ENCODE data around the gene SLC35F2. TPM values are rescaled to one million over a fixed set of nuclear protein-coding genes. Genes with fewer than 3 reads are reported as not detected.
A peak's percentile ranks its signal among the peaks of the same experiment; 100 is the strongest.
"Not testable (repeated sequence)": the region's sequence is repeated elsewhere in the genome, so short reads cannot be mapped to it uniquely, and the experiment has no call there.

SLC35F2 gene
- 11.2 TPM for polyA plus RNA-seq (2013, experiment 1 of 2)
- 10.5 TPM for polyA plus RNA-seq (2013, experiment 2 of 2)

GRCh38 chr11:107858217-107859070 is at the start of gene SLC35F2:
Gene SLC35F2, minus strand, starts transcription at chr11:107858787. Its CDS starts 20 bp downstream, at chr11:107858767.
- Histone ChIP-seq H3K4me3 (ENCODE audit: low read length) (peak within 1 kb of the TSS; percentile 82), H3K4me1 (ENCODE audit: insufficient read depth, low read length) (peaks cover 10% of the 10 kb centered on the region; the same call in 1 of the 2 replicates), H3K27ac (ENCODE audit: low read depth, low read length) (peak within 1 kb of the TSS; percentile 68; the same call in 1 of the 2 replicates), H3K9me3 (ENCODE audit: insufficient read depth, low read depth, low read length) (no peaks in the 10 kb centered on the region), H3K36me3 (ENCODE audit: insufficient read depth, low read length) (no peaks in the 10 kb centered on the region), H3K9ac (ENCODE audit: low read depth, low read length) (peak within 1 kb of the TSS; percentile 72), H3K27me3 (ENCODE audit: insufficient read depth, low read length) (peaks cover 14% of the 10 kb centered on the region)
- under 1% methylated on average over 72 of the region's 73 CpGs for WGBS

- 96% methylated on average over 23 of the region's 23 CpGs for WGBS
- no peaks in the 10 kb centered on the region for H3K9me3 ChIP-seq (ENCODE audit: insufficient read depth, low read depth, low read length)
- H3K9ac ChIP-seq (ENCODE audit: low read depth, low read length) = no peak overlapping the region
- H3K4me1 ChIP-seq (ENCODE audit: insufficient read depth, low read length) = no peaks in the 10 kb centered on the region
- H3K36me3 ChIP-seq (ENCODE audit: insufficient read depth, low read length) = no peaks in the 10 kb centered on the region
- H3K27me3 ChIP-seq (ENCODE audit: insufficient read depth, low read length) = no peaks in the 10 kb centered on the region
- no peak overlapping the region for H3K27ac ChIP-seq (ENCODE audit: low read depth, low read length)
- H3K4me3 ChIP-seq (ENCODE audit: low read length) = no peak overlapping the region
Observed at GRCh38 chr11:107908211-107908610, 49.6 kb upstream of the SLC35F2 start.

GRCh38 chr11:107898270-107898669 is 39.7 kb upstream of the SLC35F2 start:
- Histone ChIP-seq H3K27ac (ENCODE audit: low read depth, low read length) (no peak overlapping the region), H3K9me3 (ENCODE audit: insufficient read depth, low read depth, low read length) (no peaks in the 10 kb centered on the region), H3K4me3 (ENCODE audit: low read length) (no peak overlapping the region), H3K9ac (ENCODE audit: low read depth, low read length) (no peak overlapping the region), H3K36me3 (ENCODE audit: insufficient read depth, low read length) (no peaks in the 10 kb centered on the region), H3K27me3 (ENCODE audit: insufficient read depth, low read length) (no peaks in the 10 kb centered on the region), H3K4me1 (ENCODE audit: insufficient read depth, low read length) (no peaks in the 10 kb centered on the region)
- WGBS = no CpG with 5 or more reads among the region's 1 CpG

GRCh38 chr11:107882095-107882820 is 23.7 kb upstream of the SLC35F2 start:
- H3K36me3 ChIP-seq (ENCODE audit: insufficient read depth, low read length) = no peaks in the 10 kb centered on the region
- peaks cover 3% of the 10 kb centered on the region; the same call in 1 of the 2 replicates for H3K4me1 ChIP-seq (ENCODE audit: insufficient read depth, low read length)
- H3K27ac ChIP-seq (ENCODE audit: low read depth, low read length) = no peak overlapping the region
- no peak overlapping the region for H3K9ac ChIP-seq (ENCODE audit: low read depth, low read length)
- WGBS = 94% methylated on average over 3 of the region's 3 CpGs
- no peaks in the 10 kb centered on the region for H3K9me3 ChIP-seq (ENCODE audit: insufficient read depth, low read depth, low read length)
- H3K4me3 ChIP-seq (ENCODE audit: low read length) = no peak overlapping the region
- H3K27me3 ChIP-seq (ENCODE audit: insufficient read depth, low read length) = no peaks in the 10 kb centered on the region

GRCh38 chr11:107881471-107881870 is 22.9 kb upstream of the SLC35F2 start:
- not testable (repeated sequence) for H3K4me1 ChIP-seq (ENCODE audit: insufficient read depth, low read length); H3K27ac ChIP-seq (ENCODE audit: low read depth, low read length); H3K27me3 ChIP-seq (ENCODE audit: insufficient read depth, low read length); H3K9me3 ChIP-seq (ENCODE audit: insufficient read depth, low read depth, low read length); H3K4me3 ChIP-seq (ENCODE audit: low read length); H3K36me3 ChIP-seq (ENCODE audit: insufficient read depth, low read length); H3K9ac ChIP-seq (ENCODE audit: low read depth, low read length)
- WGBS = 90% methylated on average over 9 of the region's 9 CpGs

- no peaks in the 10 kb centered on the region for H3K36me3 ChIP-seq (ENCODE audit: insufficient read depth, low read length)
- 100% methylated on average over 2 of the region's 2 CpGs for WGBS
- H3K4me3 ChIP-seq (ENCODE audit: low read length) = no peak overlapping the region
- no peaks in the 10 kb centered on the region for H3K9me3 ChIP-seq (ENCODE audit: insufficient read depth, low read depth, low read length)
- H3K4me1 ChIP-seq (ENCODE audit: insufficient read depth, low read length) = peaks cover 3% of the 10 kb centered on the region; the same call in 1 of the 2 replicates
- no peaks in the 10 kb centered on the region for H3K27me3 ChIP-seq (ENCODE audit: insufficient read depth, low read length)
- H3K27ac ChIP-seq (ENCODE audit: low read depth, low read length) = no peak overlapping the region
- H3K9ac ChIP-seq (ENCODE audit: low read depth, low read length) = no peak overlapping the region
Observed at GRCh38 chr11:107876141-107876540, 17.6 kb upstream of the SLC35F2 start.

- Histone ChIP-seq H3K36me3 (ENCODE audit: insufficient read depth, low read length) (no peaks in the 10 kb centered on the region), H3K9ac (ENCODE audit: low read depth, low read length) (no peak overlapping the region), H3K27ac (ENCODE audit: low read depth, low read length) (no peak overlapping the region), H3K27me3 (ENCODE audit: insufficient read depth, low read length) (no peaks in the 10 kb centered on the region), H3K4me3 (ENCODE audit: low read length) (no peak overlapping the region), H3K4me1 (ENCODE audit: insufficient read depth, low read length) (peaks cover 6% of the 10 kb centered on the region; the same call in 1 of the 2 replicates), H3K9me3 (ENCODE audit: insufficient read depth, low read depth, low read length) (no peaks in the 10 kb centered on the region)
- WGBS = 86% methylated on average over 4 of the region's 4 CpGs
Observed at GRCh38 chr11:107864591-107864990, 6.0 kb upstream of the SLC35F2 start.

- Histone ChIP-seq H3K4me1 (ENCODE audit: insufficient read depth, low read length) (peaks cover 10% of the 10 kb centered on the region; the same call in 1 of the 2 replicates), H3K4me3 (ENCODE audit: low read length) (no peak overlapping the region), H3K27me3 (ENCODE audit: insufficient read depth, low read length) (peaks cover 14% of the 10 kb centered on the region), H3K9me3 (ENCODE audit: insufficient read depth, low read depth, low read length) (no peaks in the 10 kb centered on the region), H3K36me3 (ENCODE audit: insufficient read depth, low read length) (no peaks in the 10 kb centered on the region), H3K27ac (ENCODE audit: low read depth, low read length) (no peak overlapping the region), H3K9ac (ENCODE audit: low read depth, low read length) (no peak overlapping the region)
- whole genome bisulfite sequencing = 57% methylated on average over 1 of the region's 2 CpGs
Observed at GRCh38 chr11:107860688-107861087, 2.1 kb upstream of the SLC35F2 start.

GRCh38 chr11:107860240-107860620 is 1.6 kb upstream of the SLC35F2 start:
- WGBS = 76% methylated on average over 15 of the region's 15 CpGs
- Histone ChIP-seq H3K27me3 (ENCODE audit: insufficient read depth, low read length) (peaks cover 14% of the 10 kb centered on the region), H3K4me1 (ENCODE audit: insufficient read depth, low read length) (peaks cover 10% of the 10 kb centered on the region; the same call in 1 of the 2 replicates), H3K4me3 (ENCODE audit: low read length) (peak overlapping the region; percentile 82)
- not testable (repeated sequence) for H3K9me3 ChIP-seq (ENCODE audit: insufficient read depth, low read depth, low read length); H3K27ac ChIP-seq (ENCODE audit: low read depth, low read length); H3K9ac ChIP-seq (ENCODE audit: low read depth, low read length); H3K36me3 ChIP-seq (ENCODE audit: insufficient read depth, low read length)

GRCh38 chr11:107859459-107860239 is 1.1 kb upstream of the SLC35F2 start:
- Histone ChIP-seq H3K27ac (ENCODE audit: low read depth, low read length) (no peak overlapping the region; the same call in 1 of the 2 replicates), H3K9ac (ENCODE audit: low read depth, low read length) (peak overlapping the region; percentile 59), H3K9me3 (ENCODE audit: insufficient read depth, low read depth, low read length) (no peaks in the 10 kb centered on the region), H3K4me3 (ENCODE audit: low read length) (peak overlapping the region; percentile 82), H3K27me3 (ENCODE audit: insufficient read depth, low read length) (peaks cover 14% of the 10 kb centered on the region), H3K36me3 (ENCODE audit: insufficient read depth, low read length) (no peaks in the 10 kb centered on the region), H3K4me1 (ENCODE audit: insufficient read depth, low read length) (peaks cover 10% of the 10 kb centered on the region; the same call in 1 of the 2 replicates)
- 4% methylated on average over 29 of the region's 31 CpGs for WGBS

Measured in HUES64 (cell line).